ENCODE measurements around the gene COBLL1. TPM values are rescaled to one million over a fixed set of nuclear protein-coding genes. Genes with fewer than 3 reads are reported as not detected.
A peak's percentile ranks its signal among the peaks of the same experiment; 100 is the strongest.

COBLL1 gene
- total RNA-seq, 1 experiment from 2014 or later = 5.9 TPM

GRCh38 chr2:164843346-164843911, 1.8 kb upstream of the COBLL1 start:
- no peak overlapping the region for H4K91ac ChIP-seq (ENCODE audit: insufficient read length, low read depth, low read length)
- H3K27me3 Mint-ChIP-seq (ENCODE audit: low read depth) = peaks cover 16% of the 10 kb centered on the region
- H2BK15ac ChIP-seq (ENCODE audit: low read depth, low read length) = no peak overlapping the region
- H3K14ac ChIP-seq (ENCODE audit: insufficient read depth, low read length) = no peak overlapping the region
- H3K9me3 ChIP-seq (ENCODE audit: control insufficient read depth, low read depth, low read length) = no peaks in the 10 kb centered on the region
- no peaks in the 10 kb centered on the region for H3K79me1 ChIP-seq (ENCODE audit: insufficient read depth, low read depth, low read length, poor library complexity, severe bottlenecking)
- no peak overlapping the region for H2BK20ac ChIP-seq (ENCODE audit: low read depth, low read length, poor library complexity, severe bottlenecking)
- no peak overlapping the region for H3K27ac Mint-ChIP-seq
- H3T11ph ChIP-seq (ENCODE audit: low read length) = no peak overlapping the region
- no peaks in the 10 kb centered on the region for H4K20me1 ChIP-seq (ENCODE audit: control insufficient read depth, insufficient read depth, insufficient read length)
- H3K27ac ChIP-seq (ENCODE audit: insufficient read length, low read depth, low read length) = no peak overlapping the region
- H4K8ac ChIP-seq (replicated peaks; ENCODE audit: insufficient read length, low read depth, low read length) = no peak overlapping the region
- H3K79me2 ChIP-seq (ENCODE audit: insufficient read depth, low read length) = no peaks in the 10 kb centered on the region
- 0 out of 5 replicates have a peak overlapping the region, but pooled peaks of 1 of the 2 experiments have one; percentile 21 for H3K4me3 Mint-ChIP-seq
- no peaks in the 10 kb centered on the region for H3K36me3 Mint-ChIP-seq (ENCODE audit: insufficient read depth in 1 of 3, low read depth in 3 of 3)
- no peak for TF ChIP-seq CTCF (conservative IDR thresholded peaks at IDR 0.05)
- peaks cover 13 to 19% of the 10 kb centered on the region in 2 experiments for H3K4me1 Mint-ChIP-seq
- no peak overlapping the region for H3K9ac ChIP-seq (ENCODE audit: extremely low read depth, insufficient read length, low read length)
- no peak overlapping the region for H2AFZ ChIP-seq (ENCODE audit: low read length)
- WGBS (ENCODE audit: extremely low coverage, insufficient read length, low lambda C conversion rate) = no CpG with 5 or more reads among the region's 1 CpG
- no peak overlapping the region for H3K4ac ChIP-seq (ENCODE audit: low read depth, low read length)
- H3K23ac ChIP-seq (ENCODE audit: insufficient read length, low read depth, low read length) = no peak overlapping the region
- H3K9me3 Mint-ChIP-seq = no peaks in the 10 kb centered on the region; a peak in 1 of 5 replicates
- no peaks in the 10 kb centered on the region for H3K4me1 ChIP-seq (ENCODE audit: insufficient read depth, low read length)
- H3K4me2 ChIP-seq (ENCODE audit: insufficient read depth, insufficient read length, low read length) = no peak overlapping the region
- no peak overlapping the region for H3K56ac ChIP-seq (ENCODE audit: insufficient read length, low read depth, low read length)
- H2BK120ac ChIP-seq (ENCODE audit: low read depth, low read length, poor library complexity, severe bottlenecking) = no peak overlapping the region
- H3K27me3 ChIP-seq (ENCODE audit: insufficient read depth, low read length) = no peaks in the 10 kb centered on the region; the same call in 1 of the 2 replicates
- DNase-seq = no peak
- no peak overlapping the region for H3K18ac ChIP-seq (ENCODE audit: insufficient read length, low read depth, low read length)
- H4K5ac ChIP-seq (ENCODE audit: insufficient read length, low read depth, low read length) = no peak overlapping the region
- no peak overlapping the region for H2BK5ac ChIP-seq (ENCODE audit: insufficient read length, low read length)
- no peak overlapping the region for H2AK5ac ChIP-seq (ENCODE audit: insufficient read length, low read length)
- H2BK12ac ChIP-seq (ENCODE audit: insufficient read length, low read depth, low read length) = no peak overlapping the region
- H3K23me2 ChIP-seq (ENCODE audit: insufficient read length, low read depth, low read length, poor library complexity, severe bottlenecking) = peaks cover 8% of the 10 kb centered on the region
